Measurements from ENCODE around the gene HDAC1.

DNA sequence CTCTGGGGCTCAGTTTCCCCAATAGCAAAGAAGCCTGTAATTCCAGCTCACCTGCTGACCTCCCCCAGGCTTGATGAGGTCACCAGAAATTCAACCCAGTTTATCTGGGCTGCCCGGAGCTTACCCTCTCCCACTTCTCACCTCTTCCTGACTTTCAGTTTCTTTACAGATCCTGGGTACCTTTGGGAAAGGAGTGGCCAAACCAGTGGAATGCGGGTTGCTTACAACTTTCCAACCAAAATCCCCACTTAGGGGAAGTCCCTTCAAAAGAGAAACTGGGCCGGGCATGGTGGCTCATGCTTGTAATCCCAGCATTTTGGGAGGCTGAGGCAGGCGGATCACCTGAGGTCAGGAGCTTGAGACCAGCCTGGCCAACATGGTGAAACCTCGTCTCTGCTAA lies 50.1 kb downstream of the HDAC1 start:
- TF ChIP-seq, protein P1, sequence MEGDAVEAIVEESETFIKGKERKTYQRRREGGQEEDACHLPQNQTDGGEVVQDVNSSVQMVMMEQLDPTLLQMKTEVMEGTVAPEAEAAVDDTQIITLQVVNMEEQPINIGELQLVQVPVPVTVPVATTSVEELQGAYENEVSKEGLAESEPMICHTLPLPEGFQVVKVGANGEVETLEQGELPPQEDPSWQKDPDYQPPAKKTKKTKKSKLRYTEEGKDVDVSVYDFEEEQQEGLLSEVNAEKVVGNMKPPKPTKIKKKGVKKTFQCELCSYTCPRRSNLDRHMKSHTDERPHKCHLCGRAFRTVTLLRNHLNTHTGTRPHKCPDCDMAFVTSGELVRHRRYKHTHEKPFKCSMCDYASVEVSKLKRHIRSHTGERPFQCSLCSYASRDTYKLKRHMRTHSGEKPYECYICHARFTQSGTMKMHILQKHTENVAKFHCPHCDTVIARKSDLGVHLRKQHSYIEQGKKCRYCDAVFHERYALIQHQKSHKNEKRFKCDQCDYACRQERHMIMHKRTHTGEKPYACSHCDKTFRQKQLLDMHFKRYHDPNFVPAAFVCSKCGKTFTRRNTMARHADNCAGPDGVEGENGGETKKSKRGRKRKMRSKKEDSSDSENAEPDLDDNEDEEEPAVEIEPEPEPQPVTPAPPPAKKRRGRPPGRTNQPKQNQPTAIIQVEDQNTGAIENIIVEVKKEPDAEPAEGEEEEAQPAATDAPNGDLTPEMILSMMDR (IDR thresholded peaks at IDR 0.05 in 4 of 5, conservative IDR thresholded peaks at IDR 0.05 in 1 of 5) = no peak
- TF ChIP-seq POLR2A (IDR thresholded peaks at IDR 0.05) = no peak
